Hepatocyte (in vitro differentiated cells): ENCODE results near the gene ZNF157. TPM values are rescaled to one million over a fixed set of nuclear protein-coding genes. Genes with fewer than 3 reads are reported as not detected.

Experiments
- DNase-seq: peaks from one replicate; pipeline ENCODE4 v3.0.0-alpha.2; 2016; ENCODE audit warnings: low spot score
- H2AFZ ChIP-seq: fragments of 200-600 bp; sonication (generic); 2 replicates; pipeline ENCODE4 v1.6.0; 2016; ENCODE audit warnings: antibody characterized with exemption, mild to moderate bottlenecking
- H3K27ac ChIP-seq: fragments of 200-600 bp; sonication (generic); 2 replicates; pipeline ENCODE4 v1.5.1; 2016; ENCODE audit warnings: mild to moderate bottlenecking
- H3K27me3 ChIP-seq: fragments of 200-600 bp; sonication (generic); 2 replicates; pipeline ENCODE4 v1.6.1; 2016
- H3K36me3 ChIP-seq: fragments of 200-600 bp; sonication (generic); replicated peaks from 2 replicates; pipeline ENCODE4 v1.5.1; 2016; ENCODE audit warnings: low read depth; ENCODE audit not compliant: insufficient read depth
- H3K4me1 ChIP-seq: fragments of 200-600 bp; sonication (generic); 2 replicates; pipeline ENCODE4 v1.5.1; 2016; ENCODE audit warnings: mild to moderate bottlenecking, moderate library complexity; ENCODE audit not compliant: insufficient read depth
- H3K4me2 ChIP-seq: fragments of 200-600 bp; sonication (generic); 2 replicates; pipeline ENCODE4 v1.6.0; 2016
- H3K4me3 ChIP-seq: fragments of 200-600 bp; sonication (generic); 2 replicates; pipeline ENCODE4 v1.5.1; 2016; ENCODE audit warnings: mild to moderate bottlenecking
- H3K79me2 ChIP-seq: fragments of 200-600 bp; sonication (generic); 2 replicates; pipeline ENCODE4 v1.6.0; 2017; ENCODE audit warnings: mild to moderate bottlenecking
- H3K9me2 ChIP-seq: fragments of 200-600 bp; sonication (generic); replicated peaks from 2 replicates; pipeline ENCODE4 v1.6.0; 2017; ENCODE audit warnings: mild to moderate bottlenecking; ENCODE audit not compliant: insufficient read depth
- H3K9me3 ChIP-seq: fragments of 200-600 bp; sonication (generic); 2 replicates; pipeline ENCODE4 v1.5.1; 2016; ENCODE audit warnings: low read depth, mild to moderate bottlenecking
- H4K20me1 ChIP-seq: fragments of 200-600 bp; sonication (generic); 2 replicates; pipeline ENCODE4 v1.6.0; 2016; ENCODE audit warnings: mild to moderate bottlenecking; ENCODE audit not compliant: insufficient read depth, poor library complexity, severe bottlenecking
- EZH2phosphoT487 ChIP-seq: fragments of 200-600 bp; sonication (generic); IDR thresholded peaks from one replicate; pipeline ENCODE4 v1.6.1; 2018; ENCODE audit warnings: antibody characterized with exemption, mild to moderate bottlenecking, low read depth, moderate library complexity; ENCODE audit not compliant: unreplicated experiment, severe bottlenecking
- WGBS: methylation state at CpG from one replicate; pipeline ENCODE4 v1.1.6; 2016; ENCODE audit warnings: low lambda C conversion rate; ENCODE audit errors: missing lambda C conversion rate; 5-methylcytosine and 5-hydroxymethylcytosine counted together
- polyA plus RNA-seq: library from polyadenylated mRNA; unstranded; fragments of >200 nt; fragmentation: Nextera tagmentation; extraction: Ambion mirVana; gene quantifications from 2 replicates; pipeline ENCODE4 v1.2.1, GENCODE V29; 2016
- small RNA-seq: library from RNA; depleted of rRNA; stranded (forward); fragments of <200 nt; gene quantifications from one replicate; pipeline ENCODE3, GENCODE V24; 2014
- total RNA-seq: library from RNA; depleted of rRNA; stranded (reverse); fragments of >200 nt; gene quantifications from 2 replicates; pipeline ENCODE4 v1.2.3, GENCODE V29; 2014

The ZNF157 gene
- total and polyA plus RNA-seq, 2 experiments from 2014 or later, result 0.33 TPM; not detected in 1

- no peaks in the 10 kb centered on the region for H3K36me3 ChIP-seq
- H3K9me2 ChIP-seq, result no peaks in the 10 kb centered on the region
- no peaks in the 10 kb centered on the region for H3K4me1 ChIP-seq
- no peak overlapping the region for H3K4me2 ChIP-seq
- H3K4me3 ChIP-seq, result no peak overlapping the region
- H3K9me3 ChIP-seq, result no peaks in the 10 kb centered on the region
- H3K27ac ChIP-seq, result no peak overlapping the region
- no peak for DNase-seq
- no peak for TF ChIP-seq EZH2phosphoT487
- no peaks in the 10 kb centered on the region for H3K79me2 ChIP-seq
- no peaks in the 10 kb centered on the region for H3K27me3 ChIP-seq
- WGBS, result 42% methylated on average over 1 of the region's 1 CpG
- H2AFZ ChIP-seq, result no peak overlapping the region
- no peaks in the 10 kb centered on the region for H4K20me1 ChIP-seq
Measured at GRCh38 chrX:47460561-47460960, 90.2 kb downstream of the ZNF157 start.

Small RNA genes within 50 kb of the gene (small RNA-seq; reads per million reads assigned to genes)
- not detected for gene SNORA11C

Other genes with a start within 250 kb of the ZNF157 start
- gene NDUFB11, start 225.9 kb upstream of the ZNF157 start, total RNA-seq, result 64.3 and 65.4 TPM in 2 replicates
- gene NDUFB11, start 225.9 kb upstream of the ZNF157 start, polyA plus RNA-seq, result 146 and 168 TPM in 2 replicates
- 21.7 and 26.4 TPM in 2 replicates for gene RBM10, start 225.4 kb upstream of the ZNF157 start, total RNA-seq
- gene RBM10, start 225.4 kb upstream of the ZNF157 start, polyA plus RNA-seq, result 29.2 and 35.9 TPM in 2 replicates
- 231 and 253 TPM in 2 replicates for gene UBA1, start 176.7 kb upstream of the ZNF157 start, total RNA-seq
- 213 and 236 TPM in 2 replicates for gene UBA1, start 176.7 kb upstream of the ZNF157 start, polyA plus RNA-seq
- 121 and 130 TPM in 2 replicates for gene CDK16, start 151.9 kb upstream of the ZNF157 start, total RNA-seq
- gene CDK16, start 151.9 kb upstream of the ZNF157 start, polyA plus RNA-seq, result 190 and 210 TPM in 2 replicates
- gene USP11, start 137.6 kb upstream of the ZNF157 start, total RNA-seq, result 75.3 and 89.2 TPM in 2 replicates
- gene USP11, start 137.6 kb upstream of the ZNF157 start, polyA plus RNA-seq, result 199 and 232 TPM in 2 replicates
- gene ZNF41, start 112.6 kb downstream of the ZNF157 start, total RNA-seq, result 4.3 and 5.3 TPM in 2 replicates
- 2.1 and 2.2 TPM in 2 replicates for gene ZNF41, start 112.6 kb downstream of the ZNF157 start, polyA plus RNA-seq
- gene ARAF, start 190.6 kb downstream of the ZNF157 start, total RNA-seq, result 29.8 and 44.0 TPM in 2 replicates
- 86.7 and 89.6 TPM in 2 replicates for gene ARAF, start 190.6 kb downstream of the ZNF157 start, polyA plus RNA-seq
- gene TIMP1, start 211.9 kb downstream of the ZNF157 start, total RNA-seq, result 669 and 671 TPM in 2 replicates
- gene TIMP1, start 211.9 kb downstream of the ZNF157 start, polyA plus RNA-seq, result 4,849 and 5,452 TPM in 2 replicates
- gene SYN1, start 249.3 kb downstream of the ZNF157 start, total RNA-seq, result 0.43 and 1.2 TPM in 2 replicates
- 3.7 and 4.6 TPM in 2 replicates for gene SYN1, start 249.3 kb downstream of the ZNF157 start, polyA plus RNA-seq